Measurements from ENCODE around the gene EPHA2.

Gene EPHA2

DNA sequence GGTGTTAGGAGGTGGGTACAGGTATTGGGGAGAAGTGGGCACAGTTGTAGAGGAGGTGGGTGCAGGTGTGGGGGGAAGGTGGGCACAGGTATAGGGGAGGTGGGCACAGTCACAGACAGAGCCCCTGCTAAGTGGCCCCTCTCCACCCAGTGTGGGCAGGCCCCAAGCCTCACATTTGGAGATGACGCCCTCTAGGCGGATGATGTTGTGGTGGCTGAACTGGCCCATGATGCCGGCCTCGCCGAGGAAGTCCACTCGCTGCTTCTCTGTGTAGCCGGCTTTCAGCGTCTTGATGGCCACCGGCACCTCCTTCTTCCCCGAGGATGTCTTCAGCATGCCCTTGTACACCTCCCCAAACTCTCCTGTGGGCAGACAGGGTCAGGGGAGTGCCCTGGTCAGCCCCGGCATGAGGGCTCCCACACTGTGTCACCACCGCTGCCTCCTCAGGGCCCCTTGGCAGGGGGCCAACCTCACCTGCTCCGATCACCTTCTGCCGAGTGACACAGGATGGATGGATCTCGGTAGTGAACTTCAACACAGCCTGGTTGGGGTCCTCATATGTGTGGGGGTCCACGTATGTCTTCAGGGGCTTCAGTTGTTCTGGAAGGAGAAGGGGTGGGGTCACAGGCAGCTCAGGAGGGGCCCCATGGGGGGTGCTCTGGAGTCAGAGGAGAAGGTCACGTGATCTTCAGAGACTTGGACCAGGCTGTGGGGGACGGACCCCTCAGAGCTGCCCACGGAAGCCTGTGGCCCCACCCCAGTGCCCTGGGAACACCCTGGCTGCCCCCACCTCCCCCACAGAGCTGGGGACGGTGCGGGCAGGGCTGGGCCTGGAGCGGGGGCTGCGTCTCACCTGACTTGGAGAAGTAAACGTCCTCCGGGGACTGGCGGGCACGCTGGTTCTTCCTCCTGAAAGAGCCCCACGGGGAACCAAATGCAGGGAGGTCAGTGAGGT is 22.6 kb downstream of the EPHA2 start:
- ATAC-seq, result no peak; the same call in 2 of the 3 replicates
- TF ChIP-seq ZNF8 (CRISPR knock-in tag; IDR thresholded peaks at IDR 0.05) (no peak), ARNTL (CRISPR knock-in tag; IDR thresholded peaks at IDR 0.05; ENCODE audit: borderline replicate concordance, low read depth) (no peak), PATZ1 (CRISPR knock-in tag; IDR thresholded peaks at IDR 0.05; ENCODE audit: borderline replicate concordance) (no peak), RARB (CRISPR knock-in tag; IDR thresholded peaks at IDR 0.05) (no peak), ESRRG (CRISPR knock-in tag; IDR thresholded peaks at IDR 0.05) (no peak), ZNF70 (CRISPR knock-in tag; IDR thresholded peaks at IDR 0.05) (no peak), ISL1 (CRISPR knock-in tag; IDR thresholded peaks at IDR 0.05) (no peak), TOX (CRISPR knock-in tag; IDR thresholded peaks at IDR 0.05; ENCODE audit: borderline replicate concordance) (no peak)

GRCh38 chr1:16132325-16132785 is 23.5 kb downstream of the EPHA2 start:
- no peak for ATAC-seq
- no peak for TF ChIP-seq ZNF565 (CRISPR knock-in tag; conservative IDR thresholded peaks at IDR 0.05; ENCODE audit: low read depth)
- no peak for TF ChIP-seq CREB5 (CRISPR knock-in tag; IDR thresholded peaks at IDR 0.05; ENCODE audit: low read depth)
- no peak for TF ChIP-seq CSDC2 (CRISPR knock-in tag; IDR thresholded peaks at IDR 0.05)
- TF ChIP-seq ZNF8 (CRISPR knock-in tag; IDR thresholded peaks at IDR 0.05), result no peak
- TF ChIP-seq, protein P1, sequence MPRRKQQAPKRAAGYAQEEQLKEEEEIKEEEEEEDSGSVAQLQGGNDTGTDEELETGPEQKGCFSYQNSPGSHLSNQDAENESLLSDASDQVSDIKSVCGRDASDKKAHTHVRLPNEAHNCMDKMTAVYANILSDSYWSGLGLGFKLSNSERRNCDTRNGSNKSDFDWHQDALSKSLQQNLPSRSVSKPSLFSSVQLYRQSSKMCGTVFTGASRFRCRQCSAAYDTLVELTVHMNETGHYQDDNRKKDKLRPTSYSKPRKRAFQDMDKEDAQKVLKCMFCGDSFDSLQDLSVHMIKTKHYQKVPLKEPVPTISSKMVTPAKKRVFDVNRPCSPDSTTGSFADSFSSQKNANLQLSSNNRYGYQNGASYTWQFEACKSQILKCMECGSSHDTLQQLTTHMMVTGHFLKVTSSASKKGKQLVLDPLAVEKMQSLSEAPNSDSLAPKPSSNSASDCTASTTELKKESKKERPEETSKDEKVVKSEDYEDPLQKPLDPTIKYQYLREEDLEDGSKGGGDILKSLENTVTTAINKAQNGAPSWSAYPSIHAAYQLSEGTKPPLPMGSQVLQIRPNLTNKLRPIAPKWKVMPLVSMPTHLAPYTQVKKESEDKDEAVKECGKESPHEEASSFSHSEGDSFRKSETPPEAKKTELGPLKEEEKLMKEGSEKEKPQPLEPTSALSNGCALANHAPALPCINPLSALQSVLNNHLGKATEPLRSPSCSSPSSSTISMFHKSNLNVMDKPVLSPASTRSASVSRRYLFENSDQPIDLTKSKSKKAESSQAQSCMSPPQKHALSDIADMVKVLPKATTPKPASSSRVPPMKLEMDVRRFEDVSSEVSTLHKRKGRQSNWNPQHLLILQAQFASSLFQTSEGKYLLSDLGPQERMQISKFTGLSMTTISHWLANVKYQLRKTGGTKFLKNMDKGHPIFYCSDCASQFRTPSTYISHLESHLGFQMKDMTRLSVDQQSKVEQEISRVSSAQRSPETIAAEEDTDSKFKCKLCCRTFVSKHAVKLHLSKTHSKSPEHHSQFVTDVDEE (CRISPR knock-in tag; IDR thresholded peaks at IDR 0.05), result no peak
- no peak for TF ChIP-seq OSR1 (CRISPR knock-in tag; IDR thresholded peaks at IDR 0.05)
- TF ChIP-seq ARNTL (CRISPR knock-in tag; IDR thresholded peaks at IDR 0.05; ENCODE audit: borderline replicate concordance, low read depth), result no peak
- TF ChIP-seq PPARA (CRISPR knock-in tag; IDR thresholded peaks at IDR 0.05; ENCODE audit: borderline replicate concordance), result no peak
- no peak for TF ChIP-seq ZFP30 (CRISPR knock-in tag; IDR thresholded peaks at IDR 0.05)
- TF ChIP-seq GLIS3 (CRISPR knock-in tag; IDR thresholded peaks at IDR 0.05), result no peak

GRCh38 chr1:16131636-16132324 is 24.1 kb downstream of the EPHA2 start:
- no peak for ATAC-seq
- TF ChIP-seq OSR1 (CRISPR knock-in tag; IDR thresholded peaks at IDR 0.05) (no peak), ZFP30 (CRISPR knock-in tag; IDR thresholded peaks at IDR 0.05) (no peak), GLIS3 (CRISPR knock-in tag; IDR thresholded peaks at IDR 0.05) (no peak), PPARA (CRISPR knock-in tag; IDR thresholded peaks at IDR 0.05; ENCODE audit: borderline replicate concordance) (no peak), ZNF8 (CRISPR knock-in tag; IDR thresholded peaks at IDR 0.05) (no peak), ZFP3 (CRISPR knock-in tag; IDR thresholded peaks at IDR 0.05) (no peak), TOX (CRISPR knock-in tag; IDR thresholded peaks at IDR 0.05; ENCODE audit: borderline replicate concordance) (no peak), ZNF70 (CRISPR knock-in tag; IDR thresholded peaks at IDR 0.05) (no peak), CREB5 (CRISPR knock-in tag; IDR thresholded peaks at IDR 0.05; ENCODE audit: low read depth) (no peak), CSDC2 (CRISPR knock-in tag; IDR thresholded peaks at IDR 0.05) (no peak), BACH2 (CRISPR knock-in tag; IDR thresholded peaks at IDR 0.05; ENCODE audit: borderline replicate concordance) (no peak), PATZ1 (CRISPR knock-in tag; IDR thresholded peaks at IDR 0.05; ENCODE audit: borderline replicate concordance) (no peak), ZNF565 (CRISPR knock-in tag; conservative IDR thresholded peaks at IDR 0.05; ENCODE audit: low read depth) (no peak), ZC3H10 (CRISPR knock-in tag; IDR thresholded peaks at IDR 0.05) (no peak)
- TF ChIP-seq, protein P2, sequence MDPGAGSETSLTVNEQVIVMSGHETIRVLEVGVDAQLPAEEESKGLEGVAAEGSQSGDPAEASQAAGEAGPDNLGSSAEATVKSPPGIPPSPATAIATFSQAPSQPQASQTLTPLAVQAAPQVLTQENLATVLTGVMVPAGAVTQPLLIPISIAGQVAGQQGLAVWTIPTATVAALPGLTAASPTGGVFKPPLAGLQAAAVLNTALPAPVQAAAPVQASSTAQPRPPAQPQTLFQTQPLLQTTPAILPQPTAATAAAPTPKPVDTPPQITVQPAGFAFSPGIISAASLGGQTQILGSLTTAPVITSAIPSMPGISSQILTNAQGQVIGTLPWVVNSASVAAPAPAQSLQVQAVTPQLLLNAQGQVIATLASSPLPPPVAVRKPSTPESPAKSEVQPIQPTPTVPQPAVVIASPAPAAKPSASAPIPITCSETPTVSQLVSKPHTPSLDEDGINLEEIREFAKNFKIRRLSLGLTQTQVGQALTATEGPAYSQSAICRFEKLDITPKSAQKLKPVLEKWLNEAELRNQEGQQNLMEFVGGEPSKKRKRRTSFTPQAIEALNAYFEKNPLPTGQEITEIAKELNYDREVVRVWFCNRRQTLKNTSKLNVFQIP (CRISPR knock-in tag; IDR thresholded peaks at IDR 0.05; ENCODE audit: borderline replicate concordance, low read depth), result no peak

Data from SK-N-SH treated with all-trans-retinoic acid at 6 μM for 48 hours (cell line).